HL-60 (cell line): ENCODE data around the gene CASP3.
"Not testable (repeated sequence)": the region's sequence is repeated elsewhere in the genome, so short reads cannot be mapped to it uniquely, and the experiment has no call there.

ENCODE experiments used
- DNase-seq, 2 experiments: peaks; one replicate each; pipeline ENCODE4 v3.0.0-alpha.2; 2010 to 2020; ENCODE audit warnings: low read depth in 1 of 2, low spot score in 1 of 2
- H3K27ac ChIP-seq: fragments of 250-450 bp; sonication (Bioruptor Pico); replicated peaks from 2 replicates; pipeline ENCODE4 v1.5.1; 2020; ENCODE audit warnings: mild to moderate bottlenecking, moderate library complexity
- H3K27me3 ChIP-seq: fragments of 250-450 bp; sonication (Bioruptor Pico); 2 replicates; pipeline ENCODE4 v1.5.1; 2021; ENCODE audit warnings: mild to moderate bottlenecking, moderate library complexity; ENCODE audit not compliant: insufficient read depth, poor library complexity, severe bottlenecking
- H3K4me3 ChIP-seq: replicated peaks from 2 replicates; pipeline ENCODE4 v1.5.1; 2011; ENCODE audit warnings: mild to moderate bottlenecking, control low read depth, low read length; ENCODE audit not compliant: insufficient read depth
- GABPA ChIP-seq: IDR thresholded peaks from 2 replicates; pipeline ENCODE4 v1.6.1; 2012; ENCODE audit warnings: low read depth
- POLR2AphosphoS5 ChIP-seq: IDR thresholded peaks from 2 replicates; pipeline ENCODE4 v1.6.1; 2012; ENCODE audit warnings: low read depth
- SPI1 ChIP-seq: IDR thresholded peaks from 2 replicates; pipeline ENCODE4 v1.6.1; 2012; ENCODE audit warnings: low read depth, mild to moderate bottlenecking, borderline replicate concordance
- TF ChIP-seq, protein P1 (sequence below): IDR thresholded peaks from one replicate; pipeline ENCODE4 v1.5.1; 2011; ENCODE audit warnings: low read length, control low read depth, inconsistent platforms; ENCODE audit not compliant: insufficient read depth
- TF ChIP-seq, protein P2 (sequence below): IDR thresholded peaks from 2 replicates; pipeline ENCODE4 v1.6.1; 2012; ENCODE audit warnings: low read depth; ENCODE audit not compliant: insufficient replicate concordance

Gene CASP3

DNA sequence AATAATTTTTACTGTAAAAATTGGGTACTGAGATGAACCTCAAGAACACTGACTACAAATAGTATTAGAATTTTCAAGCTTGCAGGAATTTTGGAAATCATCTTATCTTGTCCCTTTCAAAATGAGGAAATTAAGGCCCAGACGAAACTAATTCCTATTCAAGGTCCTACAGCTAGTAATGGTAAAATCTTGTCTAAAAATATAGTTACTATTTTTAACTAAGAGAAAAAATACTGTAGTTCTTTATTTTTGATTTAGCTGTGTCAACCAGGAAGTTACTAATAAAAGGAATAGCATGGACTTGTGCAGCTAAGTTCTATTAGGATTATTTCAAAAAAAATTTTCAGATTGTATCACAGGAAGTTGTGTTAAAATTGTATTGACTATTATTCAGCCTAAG, 13.0 kb upstream of the CASP3 start:
- Histone ChIP-seq H3K27me3 (no peaks in the 10 kb centered on the region), H3K4me3 (no peak overlapping the region), H3K27ac (no peak overlapping the region)
- DNase-seq, result no peak
- TF ChIP-seq SPI1, result no peak
- no peak for TF ChIP-seq GABPA
- TF ChIP-seq, protein P1, sequence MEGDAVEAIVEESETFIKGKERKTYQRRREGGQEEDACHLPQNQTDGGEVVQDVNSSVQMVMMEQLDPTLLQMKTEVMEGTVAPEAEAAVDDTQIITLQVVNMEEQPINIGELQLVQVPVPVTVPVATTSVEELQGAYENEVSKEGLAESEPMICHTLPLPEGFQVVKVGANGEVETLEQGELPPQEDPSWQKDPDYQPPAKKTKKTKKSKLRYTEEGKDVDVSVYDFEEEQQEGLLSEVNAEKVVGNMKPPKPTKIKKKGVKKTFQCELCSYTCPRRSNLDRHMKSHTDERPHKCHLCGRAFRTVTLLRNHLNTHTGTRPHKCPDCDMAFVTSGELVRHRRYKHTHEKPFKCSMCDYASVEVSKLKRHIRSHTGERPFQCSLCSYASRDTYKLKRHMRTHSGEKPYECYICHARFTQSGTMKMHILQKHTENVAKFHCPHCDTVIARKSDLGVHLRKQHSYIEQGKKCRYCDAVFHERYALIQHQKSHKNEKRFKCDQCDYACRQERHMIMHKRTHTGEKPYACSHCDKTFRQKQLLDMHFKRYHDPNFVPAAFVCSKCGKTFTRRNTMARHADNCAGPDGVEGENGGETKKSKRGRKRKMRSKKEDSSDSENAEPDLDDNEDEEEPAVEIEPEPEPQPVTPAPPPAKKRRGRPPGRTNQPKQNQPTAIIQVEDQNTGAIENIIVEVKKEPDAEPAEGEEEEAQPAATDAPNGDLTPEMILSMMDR, result no peak
- no peak for TF ChIP-seq POLR2AphosphoS5
- TF ChIP-seq, protein P2, sequence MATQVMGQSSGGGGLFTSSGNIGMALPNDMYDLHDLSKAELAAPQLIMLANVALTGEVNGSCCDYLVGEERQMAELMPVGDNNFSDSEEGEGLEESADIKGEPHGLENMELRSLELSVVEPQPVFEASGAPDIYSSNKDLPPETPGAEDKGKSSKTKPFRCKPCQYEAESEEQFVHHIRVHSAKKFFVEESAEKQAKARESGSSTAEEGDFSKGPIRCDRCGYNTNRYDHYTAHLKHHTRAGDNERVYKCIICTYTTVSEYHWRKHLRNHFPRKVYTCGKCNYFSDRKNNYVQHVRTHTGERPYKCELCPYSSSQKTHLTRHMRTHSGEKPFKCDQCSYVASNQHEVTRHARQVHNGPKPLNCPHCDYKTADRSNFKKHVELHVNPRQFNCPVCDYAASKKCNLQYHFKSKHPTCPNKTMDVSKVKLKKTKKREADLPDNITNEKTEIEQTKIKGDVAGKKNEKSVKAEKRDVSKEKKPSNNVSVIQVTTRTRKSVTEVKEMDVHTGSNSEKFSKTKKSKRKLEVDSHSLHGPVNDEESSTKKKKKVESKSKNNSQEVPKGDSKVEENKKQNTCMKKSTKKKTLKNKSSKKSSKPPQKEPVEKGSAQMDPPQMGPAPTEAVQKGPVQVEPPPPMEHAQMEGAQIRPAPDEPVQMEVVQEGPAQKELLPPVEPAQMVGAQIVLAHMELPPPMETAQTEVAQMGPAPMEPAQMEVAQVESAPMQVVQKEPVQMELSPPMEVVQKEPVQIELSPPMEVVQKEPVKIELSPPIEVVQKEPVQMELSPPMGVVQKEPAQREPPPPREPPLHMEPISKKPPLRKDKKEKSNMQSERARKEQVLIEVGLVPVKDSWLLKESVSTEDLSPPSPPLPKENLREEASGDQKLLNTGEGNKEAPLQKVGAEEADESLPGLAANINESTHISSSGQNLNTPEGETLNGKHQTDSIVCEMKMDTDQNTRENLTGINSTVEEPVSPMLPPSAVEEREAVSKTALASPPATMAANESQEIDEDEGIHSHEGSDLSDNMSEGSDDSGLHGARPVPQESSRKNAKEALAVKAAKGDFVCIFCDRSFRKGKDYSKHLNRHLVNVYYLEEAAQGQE, result no peak

DNA sequence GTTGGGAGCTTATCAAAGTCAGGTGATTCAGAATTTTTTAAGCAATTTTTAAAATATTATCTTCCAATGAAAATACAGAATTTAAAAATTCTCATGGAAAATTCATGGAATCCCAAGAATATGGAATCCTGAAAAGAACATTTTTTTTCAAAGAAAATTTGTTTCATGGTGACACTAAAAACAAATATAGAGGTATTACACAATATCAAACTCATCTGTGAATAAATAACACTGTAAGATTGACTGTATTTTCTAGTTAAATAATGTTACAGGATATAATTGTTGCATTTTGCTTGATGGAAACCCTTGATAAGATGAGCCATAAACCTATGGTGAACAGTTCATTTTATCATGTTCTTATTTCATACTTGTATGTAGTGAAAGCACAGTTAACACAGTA, 11.7 kb upstream of the CASP3 start:
- TF ChIP-seq POLR2AphosphoS5, result no peak
- no peak for TF ChIP-seq SPI1
- TF ChIP-seq, protein P1, result no peak
- TF ChIP-seq GABPA, result no peak

DNA sequence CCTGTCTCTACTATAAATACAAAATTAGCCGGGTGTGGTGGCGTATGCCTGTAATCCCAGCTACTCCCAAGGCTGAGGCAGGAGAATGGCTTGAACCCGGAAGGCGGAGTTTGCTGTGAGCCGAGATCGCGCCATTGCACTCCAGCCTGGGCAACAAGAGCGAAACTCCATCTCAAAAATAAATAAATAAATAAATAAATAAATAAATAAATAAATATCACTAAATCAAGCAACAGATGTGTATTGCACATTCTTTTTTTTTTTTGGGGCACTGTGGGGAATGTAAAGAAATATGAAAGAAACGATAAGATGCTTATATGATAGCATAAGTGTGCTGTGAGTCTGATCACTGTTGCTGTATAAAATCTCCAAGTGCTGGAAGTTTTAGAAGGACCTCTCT, 8.6 kb upstream of the CASP3 start:
- not testable (repeated sequence) for H3K4me3 ChIP-seq, H3K27ac ChIP-seq, H3K27me3 ChIP-seq, DNase-seq

More for the DNA sequence above, 11.7 kb upstream of the CASP3 start:
- DNase-seq, result no peak
- Histone ChIP-seq H3K27ac (no peak overlapping the region), H3K27me3 (no peaks in the 10 kb centered on the region), H3K4me3 (no peak overlapping the region)

DNA sequence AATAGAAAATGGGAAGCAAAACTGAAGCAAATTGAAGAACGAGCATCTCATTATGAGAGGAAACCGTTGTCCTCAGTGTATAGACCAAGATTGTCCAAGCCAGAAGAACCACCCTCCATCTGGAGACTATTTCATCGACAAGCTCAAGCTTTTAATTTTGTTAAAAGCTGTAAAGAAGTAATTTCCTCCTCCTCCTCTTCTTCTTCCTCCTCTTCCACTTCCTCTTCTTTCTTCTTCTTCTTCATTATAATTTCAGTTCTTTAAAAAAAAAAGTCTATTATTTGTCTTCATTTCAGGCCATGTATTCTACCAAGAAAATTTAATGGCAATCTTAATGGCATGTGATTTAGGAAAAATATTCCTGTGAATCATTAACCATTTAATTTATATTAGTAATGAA, 7.9 kb upstream of the CASP3 start:
- Histone ChIP-seq H3K27ac (no peak overlapping the region), H3K4me3 (no peak overlapping the region), H3K27me3 (no peaks in the 10 kb centered on the region)
- no peak for DNase-seq
- TF ChIP-seq POLR2AphosphoS5 (no peak), GABPA (no peak), SPI1 (peak; percentile 69)
- TF ChIP-seq, protein P1, result no peak
- TF ChIP-seq, protein P2, result no peak
